Naive B cell (primary cell): ENCODE data around the gene MSMP. TPM values are rescaled to one million over a fixed set of nuclear protein-coding genes. Genes with fewer than 3 reads are reported as not detected.

Experiments
- ATAC-seq, 2 donors: fragments of 150-1000 bp; cut with Tn5 transposase; 2 replicates each; pipeline ENCODE4 v1.10.0; 2021; ENCODE audit warnings: low read depth in 2 of 2, mild to moderate bottlenecking in 2 of 2, moderate library complexity in 2 of 2
- DNase-seq: peaks from one replicate; pipeline ENCODE4 v3.0.0; 2022
- H3K27ac Mint-ChIP-seq, 6 donors: one replicate each; pipeline ENCODE4 v1.8.0; 2020 to 2022; ENCODE audit warnings: mild to moderate bottlenecking in 6 of 6, mixed read lengths in 6 of 6, moderate library complexity in 5 of 6, inconsistent platforms in 2 of 6
- H3K27me3 Mint-ChIP-seq, 3 donors: one replicate each; pipeline ENCODE4 v1.8.0; 2021 to 2022; ENCODE audit warnings: mixed read lengths in 3 of 3, mild to moderate bottlenecking in 1 of 3
- H3K36me3 Mint-ChIP-seq, 2 donors: one replicate each; pipeline ENCODE4 v1.8.0; 2020 to 2022; ENCODE audit warnings: mixed read lengths in 2 of 2, inconsistent platforms in 1 of 2, mild to moderate bottlenecking in 1 of 2
- H3K4me1 Mint-ChIP-seq, 3 donors: one replicate each; pipeline ENCODE4 v1.8.0; 2020 to 2022; ENCODE audit warnings: mixed read lengths in 3 of 3, inconsistent platforms in 1 of 3, mild to moderate bottlenecking in 1 of 3, moderate library complexity in 1 of 3
- H3K4me3 Mint-ChIP-seq, 8 donors: one replicate each; pipeline ENCODE4 v1.8.0; 2020 to 2022; ENCODE audit warnings: mild to moderate bottlenecking in 8 of 8, mixed read lengths in 8 of 8, moderate library complexity in 8 of 8, inconsistent platforms in 2 of 8
- H3K9me3 Mint-ChIP-seq, 7 donors: one replicate each; pipeline ENCODE4 v1.8.0; 2020 to 2022; ENCODE audit warnings: mixed read lengths in 7 of 7, mild to moderate bottlenecking in 5 of 7, inconsistent platforms in 2 of 7, moderate library complexity in 1 of 7
- polyA plus RNA-seq, 6 donors: library from polyadenylated mRNA; unstranded; fragments of 300-500 nt; fragmentation: Illumina TruSeq; gene quantifications; one replicate each; pipeline ENCODE4 v1.2.3, GENCODE V29; 2021; ENCODE audit warnings: low read depth in 6 of 6

MSMP gene
- polyA plus RNA-seq, 6 donors from 2014 or later = 2.1 to 7.2 (median 3.6) TPM; not detected in 1

DNA sequence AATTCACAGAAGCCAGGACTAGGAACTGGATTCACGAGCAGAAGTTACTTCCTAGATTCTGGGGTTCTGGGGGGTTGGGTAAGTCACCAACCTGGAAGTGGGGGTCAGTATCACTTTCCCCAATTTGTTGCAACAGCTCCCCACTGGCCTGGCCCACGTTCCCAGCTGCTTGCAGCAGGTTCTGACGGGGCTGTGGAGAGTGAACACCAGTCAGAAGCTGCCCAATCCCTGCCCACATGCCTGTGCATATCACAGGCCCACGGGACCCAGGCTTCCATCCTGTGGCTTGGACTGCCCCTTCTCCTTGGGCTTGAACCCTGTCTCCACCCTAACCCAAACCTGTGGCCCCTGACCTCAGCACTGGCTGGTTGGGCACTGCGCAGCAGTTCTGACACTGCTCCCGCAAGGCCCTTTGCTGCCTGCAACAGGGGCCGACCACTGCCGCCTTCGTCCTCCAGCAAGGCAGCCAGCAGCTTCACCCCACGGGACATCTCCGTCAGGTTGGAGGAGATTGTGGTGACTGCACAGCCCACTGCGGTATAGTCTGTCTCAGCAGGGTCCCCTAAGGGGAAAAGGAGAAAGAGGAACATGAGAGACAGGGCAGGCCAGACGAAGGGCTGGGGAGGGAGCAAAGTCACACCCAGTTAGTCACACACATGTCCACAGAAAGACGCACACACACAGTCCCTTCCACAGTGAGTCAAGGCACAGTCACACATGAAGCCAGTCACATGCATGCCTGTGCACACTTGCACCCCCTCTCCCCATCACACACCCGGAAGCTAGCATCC, 35.2 kb downstream of the MSMP start:
- ATAC-seq = peak; percentile 96 to 97
- Mint-ChIP-seq H3K4me3 (peak overlapping the region in 3 of 8 donors; percentile 34 to 77 (median 40)), H3K9me3 (no peaks in the 10 kb centered on the region), H3K27me3 (no peaks in the 10 kb centered on the region), H3K36me3 (peaks cover 32 to 49% of the 10 kb centered on the region in 2 donors), H3K4me1 (peaks cover 22 to 32% (median 31%) of the 10 kb centered on the region in 3 donors), H3K27ac (peak overlapping the region; percentile 88 to 98 (median 94))
- peak; percentile 77 for DNase-seq

- H3K9me3 Mint-ChIP-seq = no peaks in the 10 kb centered on the region
Measured at GRCh38 chr9:35717132-35717870, 36.8 kb downstream of the MSMP start.

DNA sequence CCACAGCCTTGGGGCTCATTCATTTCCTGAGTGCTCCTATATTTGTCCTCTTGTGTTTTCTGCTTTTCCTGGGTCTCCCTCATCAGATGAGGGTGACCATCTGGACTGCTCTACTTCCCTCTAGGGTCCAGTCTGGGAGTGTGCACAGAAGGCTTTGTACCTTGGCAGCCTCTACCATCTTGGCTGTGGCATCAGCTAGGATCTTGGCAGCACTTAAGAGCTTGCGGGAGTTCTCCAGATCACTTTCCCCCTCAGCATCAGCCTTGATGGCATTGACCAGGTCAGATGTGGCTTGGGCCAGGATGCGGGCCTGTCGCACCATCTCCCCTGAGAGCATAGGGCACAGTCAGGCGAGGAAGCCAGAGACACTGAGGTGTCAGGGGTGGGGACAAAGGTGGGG, 37.8 kb downstream of the MSMP start:
- ATAC-seq = no peak
- no peaks in the 10 kb centered on the region for H3K9me3 Mint-ChIP-seq
- no peak for DNase-seq
- H3K27me3 Mint-ChIP-seq = no peaks in the 10 kb centered on the region
- no peak overlapping the region for H3K4me3 Mint-ChIP-seq
- H3K27ac Mint-ChIP-seq = peak overlapping the region in 3 of 6 donors; percentile 89 to 98 (median 95)
- peaks cover 22 to 26% (median 23%) of the 10 kb centered on the region in 3 donors for H3K4me1 Mint-ChIP-seq
- H3K36me3 Mint-ChIP-seq = peaks cover 19 to 53% of the 10 kb centered on the region in 2 donors

More at GRCh38 chr9:35717132-35717870, 36.8 kb downstream of the MSMP start:
- Mint-ChIP-seq H3K4me1 (peaks cover 22 to 32% (median 29%) of the 10 kb centered on the region in 3 donors), H3K4me3 (peak overlapping the region in 1 of 8 donors; percentile 61), H3K36me3 (peaks cover 30 to 56% of the 10 kb centered on the region in 2 donors), H3K27ac (peak overlapping the region in 3 of 6 donors; percentile 76 to 95 (median 88)), H3K27me3 (no peaks in the 10 kb centered on the region)
- DNase-seq = no peak
- no peak for ATAC-seq

- no peak for ATAC-seq
- peaks cover 22 to 23% (median 22%) of the 10 kb centered on the region in 3 donors for H3K4me1 Mint-ChIP-seq
Measured at GRCh38 chr9:35714579-35715252, 39.4 kb downstream of the MSMP start.

GRCh38 chr9:35714123-35714522, 40.0 kb downstream of the MSMP start:
- Mint-ChIP-seq H3K36me3 (peaks cover 19 to 45% of the 10 kb centered on the region in 2 donors), H3K27ac (no peak overlapping the region), H3K9me3 (no peaks in the 10 kb centered on the region), H3K4me3 (no peak overlapping the region), H3K4me1 (peaks cover 16 to 17% (median 16%) of the 10 kb centered on the region in 3 donors), H3K27me3 (no peaks in the 10 kb centered on the region)
- DNase-seq (no peak), ATAC-seq (no peak)

More at GRCh38 chr9:35714579-35715252, 39.4 kb downstream of the MSMP start:
- Mint-ChIP-seq H3K27ac (peak overlapping the region in 2 of 6 donors; percentile 20 to 48), H3K36me3 (peaks cover 19 to 51% of the 10 kb centered on the region in 2 donors), H3K27me3 (no peaks in the 10 kb centered on the region), H3K9me3 (no peaks in the 10 kb centered on the region), H3K4me3 (no peak overlapping the region)
- DNase-seq = no peak

GRCh38 chr9:35713578-35713977, 40.5 kb downstream of the MSMP start:
- Mint-ChIP-seq H3K9me3 (no peaks in the 10 kb centered on the region), H3K4me1 (peaks cover 11 to 15% (median 12%) of the 10 kb centered on the region in 3 donors), H3K4me3 (no peak overlapping the region), H3K27me3 (no peaks in the 10 kb centered on the region), H3K36me3 (peaks cover 19 to 50% of the 10 kb centered on the region in 2 donors), H3K27ac (peak overlapping the region in 2 of 6 donors; percentile 30 to 96)
- DNase-seq (no peak), ATAC-seq (no peak)

DNA sequence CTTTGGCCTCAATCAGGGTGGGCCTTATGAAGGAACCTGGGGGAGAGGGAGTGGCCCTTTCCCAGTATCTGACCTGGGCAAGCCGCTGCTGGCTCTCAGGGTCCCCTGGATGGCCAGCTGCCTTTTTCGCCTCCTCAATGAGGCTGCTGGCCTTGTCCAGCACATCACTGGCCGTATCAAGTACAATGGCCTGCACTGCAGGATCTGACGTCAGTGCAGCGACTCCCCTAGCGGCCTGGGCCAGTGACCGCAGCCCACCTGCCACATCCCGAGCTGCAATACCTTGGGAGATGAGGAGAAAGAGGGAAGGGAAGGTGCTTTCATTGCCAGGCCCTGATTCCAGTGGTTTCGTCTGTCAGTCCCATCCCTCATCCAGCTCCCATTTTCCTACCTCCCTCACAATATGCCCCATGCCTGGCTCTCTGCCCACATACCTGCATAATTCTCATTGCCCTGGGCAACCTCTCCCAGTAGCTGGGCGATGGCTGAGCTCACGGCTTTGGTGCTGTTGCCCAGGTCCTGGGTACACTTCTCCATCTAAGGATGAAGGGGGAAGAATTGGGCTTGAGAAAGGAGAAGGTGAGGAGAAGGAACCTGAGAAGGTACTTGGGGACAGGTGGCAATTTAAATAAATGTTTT, 41.2 kb downstream of the MSMP start:
- Mint-ChIP-seq H3K4me3 (no peak overlapping the region), H3K9me3 (no peaks in the 10 kb centered on the region), H3K27me3 (no peaks in the 10 kb centered on the region), H3K4me1 (peaks cover 4 to 12% (median 5%) of the 10 kb centered on the region in 3 donors), H3K36me3 (peaks cover 16 to 57% of the 10 kb centered on the region in 2 donors), H3K27ac (peak overlapping the region in 1 of 6 donors; percentile 30)
- DNase-seq (no peak), ATAC-seq (no peak)

DNA sequence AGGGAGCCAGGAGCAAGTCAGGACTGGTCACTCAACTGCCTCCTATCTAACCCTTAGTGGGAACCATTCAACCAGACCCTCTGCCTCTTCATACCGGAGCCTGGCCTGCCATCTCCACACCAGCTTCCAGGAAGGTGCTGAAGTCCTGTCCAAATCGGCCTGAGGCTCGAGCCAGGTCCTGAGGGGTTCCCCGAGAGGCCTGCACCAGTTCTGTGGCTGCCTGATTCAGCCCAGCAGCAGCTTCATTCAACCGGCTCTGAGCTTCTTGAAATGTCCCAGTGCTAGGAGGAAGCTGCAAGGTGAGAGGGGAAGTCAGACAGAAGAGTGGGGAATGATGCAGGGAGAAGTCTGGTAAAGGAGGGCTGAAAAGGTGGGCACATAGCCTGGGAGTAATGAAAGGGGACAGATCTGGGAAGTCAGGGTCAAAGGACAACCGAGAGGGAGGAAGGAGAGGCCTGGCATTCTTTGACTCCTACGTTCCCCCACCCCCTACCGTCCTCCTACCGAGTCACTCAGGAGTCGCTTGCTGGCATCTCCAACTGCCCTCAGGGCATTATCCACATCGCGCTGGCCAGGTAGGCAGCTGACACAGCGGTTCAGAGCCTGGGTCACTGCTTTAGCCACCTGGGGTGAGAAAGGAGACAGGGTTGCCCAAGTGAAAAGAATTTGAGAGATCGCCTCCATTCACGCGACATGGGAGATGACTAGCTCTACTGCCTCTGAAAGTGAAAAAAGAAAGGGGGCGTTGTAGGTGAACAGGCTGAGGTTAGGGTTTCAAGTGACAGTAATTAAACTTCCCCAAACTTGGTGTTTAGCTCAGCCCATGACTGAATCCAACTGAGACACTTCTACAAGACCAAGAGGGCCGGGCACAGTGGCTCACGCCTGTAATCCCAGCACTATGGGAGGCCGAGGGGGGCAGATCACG, 42.3 kb downstream of the MSMP start:
- peak overlapping the region in 2 of 6 donors; percentile 26 to 75 for H3K27ac Mint-ChIP-seq
- DNase-seq = no peak
- no peak for ATAC-seq
- H3K4me1 Mint-ChIP-seq = peaks cover 2 to 18% (median 12%) of the 10 kb centered on the region in 3 donors
- H3K36me3 Mint-ChIP-seq = peaks cover 21 to 65% of the 10 kb centered on the region in 2 donors
- H3K27me3 Mint-ChIP-seq = no peaks in the 10 kb centered on the region
- no peak overlapping the region for H3K4me3 Mint-ChIP-seq
- H3K9me3 Mint-ChIP-seq = no peaks in the 10 kb centered on the region

GRCh38 chr9:35710818-35711500, 43.1 kb downstream of the MSMP start:
- Mint-ChIP-seq H3K27ac (peak overlapping the region in 3 of 6 donors; percentile 39 to 66 (median 58)), H3K9me3 (no peaks in the 10 kb centered on the region), H3K4me3 (no peak overlapping the region), H3K36me3 (peaks cover 14 to 62% of the 10 kb centered on the region in 2 donors), H3K4me1 (peaks cover 2 to 13% (median 11%) of the 10 kb centered on the region in 3 donors), H3K27me3 (no peaks in the 10 kb centered on the region)
- DNase-seq (no peak), ATAC-seq (no peak)

DNA sequence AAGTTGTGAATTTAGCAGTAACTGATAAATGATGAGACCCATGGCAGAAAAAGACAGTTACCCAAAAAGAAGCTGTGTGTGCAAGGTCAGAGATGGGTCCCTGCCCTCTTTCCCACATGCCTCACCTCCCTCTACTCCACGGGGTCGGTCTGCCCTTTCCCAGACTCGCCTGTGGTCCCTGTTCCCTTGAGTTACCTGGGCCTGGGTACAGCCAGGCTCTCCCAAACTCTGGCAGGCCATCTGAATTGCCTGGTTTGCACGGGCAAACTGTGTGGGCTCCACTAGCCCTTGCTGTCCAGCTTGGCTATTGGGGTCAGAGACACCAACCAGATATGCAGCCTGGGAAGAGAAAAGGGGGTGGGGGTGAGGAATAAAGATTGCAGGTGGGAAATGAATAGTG, 45.9 kb downstream of the MSMP start:
- H3K4me1 Mint-ChIP-seq = peaks cover 2 to 13% (median 11%) of the 10 kb centered on the region in 3 donors
- no peak for ATAC-seq
- H3K4me3 Mint-ChIP-seq = no peak overlapping the region
- peaks cover 10 to 43% of the 10 kb centered on the region in 2 donors for H3K36me3 Mint-ChIP-seq
- H3K9me3 Mint-ChIP-seq = no peaks in the 10 kb centered on the region
- H3K27ac Mint-ChIP-seq = peak overlapping the region in 3 of 6 donors; percentile 11 to 83 (median 40)
- no peaks in the 10 kb centered on the region for H3K27me3 Mint-ChIP-seq
- DNase-seq = no peak

GRCh38 chr9:35706951-35707350, 47.1 kb downstream of the MSMP start:
- ATAC-seq = no peak
- Mint-ChIP-seq H3K4me1 (peaks cover 2 to 13% (median 11%) of the 10 kb centered on the region in 3 donors), H3K4me3 (no peak overlapping the region), H3K27me3 (no peaks in the 10 kb centered on the region), H3K9me3 (no peaks in the 10 kb centered on the region), H3K36me3 (peaks cover 10 to 45% of the 10 kb centered on the region in 2 donors), H3K27ac (peak overlapping the region in 2 of 6 donors; percentile 22 to 63)
- DNase-seq = no peak
